SK-N-MC (cell line): ENCODE results near the gene DNAH9.

Source experiments
- EZH2 ChIP-seq: fragments of 200-600 bp; sonication (generic); IDR thresholded peaks from one replicate; pipeline ENCODE4 v1.6.1; 2017; ENCODE audit warnings: antibody characterized with exemption
- POLR2AphosphoS5 ChIP-seq: IDR thresholded peaks from 2 replicates; pipeline ENCODE4 v1.6.1; 2012; ENCODE audit warnings: mild to moderate bottlenecking, low read depth, low read length, borderline replicate concordance

GRCh38 chr17:11786711-11787438 lies 188.6 kb downstream of the DNAH9 start:
- TF ChIP-seq POLR2AphosphoS5 (no peak), EZH2 (no peak)
